HEK293 (cell line): Measurements from ENCODE around the gene LDLRAP1.

Experiments
- CTCF ChIP-seq: fragments of 450-650 bp; formaldehyde crosslinking; IDR thresholded peaks from 2 replicates; pipeline ENCODE4 v1.5.1; 2016; ENCODE audit warnings: missing biosample characterization, missing genetic modification characterization
- ELK4 ChIP-seq: IDR thresholded peaks from 2 replicates; pipeline ENCODE4 v1.6.1; 2011; ENCODE audit warnings: mild to moderate bottlenecking, low read depth, low read length, borderline replicate concordance
- TCF7L2 ChIP-seq: IDR thresholded peaks from 2 replicates; pipeline ENCODE4 v1.6.1; 2011; ENCODE audit warnings: low read depth, mild to moderate bottlenecking, inconsistent platforms, low read length, moderate library complexity, borderline replicate concordance
- ZNF239 ChIP-seq: fragments of 450-650 bp; formaldehyde crosslinking; IDR thresholded peaks from 2 replicates; pipeline ENCODE4 v1.5.1; 2016; ENCODE audit warnings: missing biosample characterization, missing genetic modification characterization
- ZNF354C ChIP-seq: fragments of 450-650 bp; formaldehyde crosslinking; IDR thresholded peaks from 2 replicates; pipeline ENCODE4 v1.5.1; 2016; ENCODE audit warnings: missing biosample characterization, missing genetic modification characterization, low read depth, borderline replicate concordance

GRCh38 chr1:25569597-25570396 is 26.4 kb downstream of the LDLRAP1 start:
- TF ChIP-seq TCF7L2 (no peak), CTCF (tag by site-specific recombination) (no peak), ELK4 (no peak), ZNF239 (tag by site-specific recombination) (no peak), ZNF354C (tag by site-specific recombination) (no peak)
